ENCODE results near the gene CKS1B.

Gene CKS1B

GRCh38 chr1:154957091-154957657 lies 17.3 kb upstream of the CKS1B start:
- H3K27ac ChIP-seq (ENCODE audit: low read depth, low read length), result peak overlapping the region; percentile 35
- peaks cover 20 to 75% (median 62%) of the 10 kb centered on the region in 5 donors for H3K4me1 ChIP-seq (ENCODE audit: control insufficient read depth in 5 of 5, insufficient read depth in 5 of 5, low read length in 5 of 5)

DNA sequence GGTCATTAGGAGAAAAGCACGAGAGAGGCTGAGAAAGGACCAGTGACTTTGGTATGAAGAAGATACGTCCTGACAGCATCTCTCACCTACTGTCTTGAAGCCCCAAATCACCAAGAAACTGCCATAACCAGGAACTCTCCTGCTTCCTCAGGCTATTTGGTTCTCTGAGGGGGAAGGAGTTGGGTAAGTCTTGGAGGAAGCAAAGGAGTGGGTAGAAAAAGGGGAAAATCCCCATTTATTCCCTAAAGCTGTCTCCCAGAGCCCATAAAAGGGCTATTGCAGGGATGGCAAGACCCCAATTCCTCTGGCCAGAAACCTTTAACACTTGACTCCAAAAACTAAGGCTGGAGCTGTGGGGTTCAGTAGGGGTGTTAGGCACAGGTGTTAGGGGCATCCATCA lies 16.4 kb upstream of the CKS1B start:
- H3K27ac ChIP-seq (ENCODE audit: low read depth, low read length), result peak overlapping the region; percentile 37

More at GRCh38 chr1:154957091-154957657, 17.3 kb upstream of the CKS1B start:
- no peaks in the 10 kb centered on the region for H3K9me3 ChIP-seq (ENCODE audit: control insufficient read depth in 5 of 5, low read length in 5 of 5)
- peak overlapping the region in 2 of 5 donors; percentile 70 to 84 for H3K4me3 ChIP-seq (ENCODE audit: low read depth in 1 of 5, low read length in 5 of 5)
- no peaks in the 10 kb centered on the region for H3K27me3 ChIP-seq (ENCODE audit: control insufficient read depth in 5 of 5, insufficient read depth in 4 of 5, low read length in 5 of 5)
- peaks cover 0 to 21% (median 16%) of the 10 kb centered on the region in 5 donors for H3K36me3 ChIP-seq (ENCODE audit: control insufficient read depth in 5 of 5, insufficient read depth in 5 of 5, low read length in 5 of 5)
- peak overlapping the region in 2 of 5 donors; percentile 73 to 80 for H3K9ac ChIP-seq (ENCODE audit: low read length in 5 of 5)

GRCh38 chr1:154958681-154959425 lies 15.6 kb upstream of the CKS1B start:
- peaks cover 20 to 69% (median 59%) of the 10 kb centered on the region in 5 donors for H3K4me1 ChIP-seq (ENCODE audit: control insufficient read depth in 5 of 5, insufficient read depth in 5 of 5, low read length in 5 of 5)

More for the DNA sequence above, 16.4 kb upstream of the CKS1B start:
- Histone ChIP-seq H3K9ac (ENCODE audit: low read length in 5 of 5) (no peak overlapping the region), H3K27me3 (ENCODE audit: control insufficient read depth in 5 of 5, insufficient read depth in 4 of 5, low read length in 5 of 5) (no peaks in the 10 kb centered on the region), H3K4me1 (ENCODE audit: control insufficient read depth in 5 of 5, insufficient read depth in 5 of 5, low read length in 5 of 5) (peaks cover 20 to 75% (median 64%) of the 10 kb centered on the region in 5 donors), H3K9me3 (ENCODE audit: control insufficient read depth in 5 of 5, low read length in 5 of 5) (no peaks in the 10 kb centered on the region), H3K36me3 (ENCODE audit: control insufficient read depth in 5 of 5, insufficient read depth in 5 of 5, low read length in 5 of 5) (peaks cover 0 to 23% (median 16%) of the 10 kb centered on the region in 5 donors), H3K4me3 (ENCODE audit: low read depth in 1 of 5, low read length in 5 of 5) (no peak overlapping the region)

GRCh38 chr1:154959426-154959780 lies 15.1 kb upstream of the CKS1B start:
- Histone ChIP-seq H3K4me1 (ENCODE audit: control insufficient read depth in 5 of 5, insufficient read depth in 5 of 5, low read length in 5 of 5) (peaks cover 20 to 63% (median 54%) of the 10 kb centered on the region in 5 donors), H3K9ac (ENCODE audit: low read length in 5 of 5) (no peak overlapping the region), H3K36me3 (ENCODE audit: control insufficient read depth in 5 of 5, insufficient read depth in 5 of 5, low read length in 5 of 5) (peaks cover 0 to 35% (median 30%) of the 10 kb centered on the region in 5 donors), H3K27ac (ENCODE audit: low read depth, low read length) (no peak overlapping the region), H3K27me3 (ENCODE audit: control insufficient read depth in 5 of 5, insufficient read depth in 4 of 5, low read length in 5 of 5) (no peaks in the 10 kb centered on the region), H3K4me3 (ENCODE audit: low read depth in 1 of 5, low read length in 5 of 5) (no peak overlapping the region), H3K9me3 (ENCODE audit: control insufficient read depth in 5 of 5, low read length in 5 of 5) (no peaks in the 10 kb centered on the region)

More at GRCh38 chr1:154958681-154959425, 15.6 kb upstream of the CKS1B start:
- peaks cover 0 to 31% (median 24%) of the 10 kb centered on the region in 5 donors for H3K36me3 ChIP-seq (ENCODE audit: control insufficient read depth in 5 of 5, insufficient read depth in 5 of 5, low read length in 5 of 5)
- H3K9me3 ChIP-seq (ENCODE audit: control insufficient read depth in 5 of 5, low read length in 5 of 5), result no peaks in the 10 kb centered on the region
- H3K9ac ChIP-seq (ENCODE audit: low read length in 5 of 5), result no peak overlapping the region
- peak overlapping the region; percentile 37 for H3K27ac ChIP-seq (ENCODE audit: low read depth, low read length)
- H3K4me3 ChIP-seq (ENCODE audit: low read depth in 1 of 5, low read length in 5 of 5), result no peak overlapping the region
- H3K27me3 ChIP-seq (ENCODE audit: control insufficient read depth in 5 of 5, insufficient read depth in 4 of 5, low read length in 5 of 5), result no peaks in the 10 kb centered on the region

DNA sequence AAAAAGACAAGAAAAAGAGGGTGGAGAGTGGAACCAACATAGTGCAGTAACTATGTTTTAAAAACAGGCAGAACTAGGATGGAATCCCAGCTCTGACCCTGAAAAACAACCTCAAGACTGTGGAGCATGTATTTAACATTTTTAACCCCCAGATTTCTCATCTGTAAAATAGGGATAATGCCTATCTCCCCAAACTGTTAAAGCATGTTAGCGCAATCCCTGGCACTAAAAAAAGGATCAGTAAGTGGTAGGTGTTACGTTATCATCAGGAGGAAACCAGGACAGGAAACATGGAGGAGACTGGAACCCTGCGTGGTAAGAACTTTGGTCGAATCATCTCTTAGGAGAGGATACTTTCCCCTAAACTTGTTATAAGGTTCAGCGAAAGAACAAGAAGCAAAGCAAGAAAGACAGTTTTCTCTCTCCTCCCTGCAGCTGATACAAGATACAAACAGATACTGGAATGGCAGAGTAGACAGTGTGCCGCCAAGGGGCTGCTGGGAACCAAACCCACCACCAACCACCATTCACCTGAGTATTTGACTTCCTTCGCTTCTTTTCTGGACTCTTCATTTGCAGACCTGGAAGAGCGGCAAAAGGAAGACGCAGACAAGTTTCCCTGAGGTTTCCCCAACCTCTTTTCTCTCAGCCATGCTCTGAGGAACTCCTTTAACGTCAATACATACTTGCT lies 13.9 kb upstream of the CKS1B start:
- H3K4me1 ChIP-seq (ENCODE audit: control insufficient read depth in 5 of 5, insufficient read depth in 5 of 5, low read length in 5 of 5), result peaks cover 16 to 51% (median 42%) of the 10 kb centered on the region in 5 donors
- peaks cover 0 to 47% (median 40%) of the 10 kb centered on the region in 5 donors for H3K36me3 ChIP-seq (ENCODE audit: control insufficient read depth in 5 of 5, insufficient read depth in 5 of 5, low read length in 5 of 5)
- H3K9me3 ChIP-seq (ENCODE audit: control insufficient read depth in 5 of 5, low read length in 5 of 5), result no peaks in the 10 kb centered on the region
- peak overlapping the region; percentile 80 to 91 (median 85) for H3K4me3 ChIP-seq (ENCODE audit: low read depth in 1 of 5, low read length in 5 of 5)
- no peaks in the 10 kb centered on the region for H3K27me3 ChIP-seq (ENCODE audit: control insufficient read depth in 5 of 5, insufficient read depth in 4 of 5, low read length in 5 of 5)
- H3K9ac ChIP-seq (ENCODE audit: low read length in 5 of 5), result peak overlapping the region; percentile 71 to 89 (median 80)
- peak overlapping the region; percentile 95 for H3K27ac ChIP-seq (ENCODE audit: low read depth, low read length)

- peaks cover 0 to 56% (median 48%) of the 10 kb centered on the region in 5 donors for H3K36me3 ChIP-seq (ENCODE audit: control insufficient read depth in 5 of 5, insufficient read depth in 5 of 5, low read length in 5 of 5)
- no peaks in the 10 kb centered on the region for H3K27me3 ChIP-seq (ENCODE audit: control insufficient read depth in 5 of 5, insufficient read depth in 4 of 5, low read length in 5 of 5)
- peak within 1 kb of the TSS; percentile 95 for H3K27ac ChIP-seq (ENCODE audit: low read depth, low read length)
- H3K9ac ChIP-seq (ENCODE audit: low read length in 5 of 5), result peak within 1 kb of the TSS; percentile 72 to 89 (median 83)
- no peaks in the 10 kb centered on the region for H3K9me3 ChIP-seq (ENCODE audit: control insufficient read depth in 5 of 5, low read length in 5 of 5)
- H3K4me3 ChIP-seq (ENCODE audit: low read depth in 1 of 5, low read length in 5 of 5), result peak within 1 kb of the TSS; percentile 80 to 91 (median 85)
- H3K4me1 ChIP-seq (ENCODE audit: control insufficient read depth in 5 of 5, insufficient read depth in 5 of 5, low read length in 5 of 5), result peaks cover 16 to 43% (median 36%) of the 10 kb centered on the region in 5 donors
Measured at GRCh38 chr1:154961207-154962155, 13.0 kb upstream of the CKS1B start, which contains the start of gene PYGO2. Gene PYGO2, minus strand, starts transcription at chr1:154961782. Its CDS starts 206 bp downstream, at chr1:154961576.

- Histone ChIP-seq H3K27ac (ENCODE audit: low read depth, low read length) (peak overlapping the region; percentile 95), H3K36me3 (ENCODE audit: control insufficient read depth in 5 of 5, insufficient read depth in 5 of 5, low read length in 5 of 5) (peaks cover 0 to 64% (median 56%) of the 10 kb centered on the region in 5 donors), H3K27me3 (ENCODE audit: control insufficient read depth in 5 of 5, insufficient read depth in 4 of 5, low read length in 5 of 5) (no peaks in the 10 kb centered on the region), H3K9me3 (ENCODE audit: control insufficient read depth in 5 of 5, low read length in 5 of 5) (no peaks in the 10 kb centered on the region), H3K9ac (ENCODE audit: low read length in 5 of 5) (peak overlapping the region; percentile 72 to 89 (median 83)), H3K4me3 (ENCODE audit: low read depth in 1 of 5, low read length in 5 of 5) (peak overlapping the region; percentile 45 to 91 (median 85)), H3K4me1 (ENCODE audit: control insufficient read depth in 5 of 5, insufficient read depth in 5 of 5, low read length in 5 of 5) (peaks cover 8 to 41% (median 31%) of the 10 kb centered on the region in 5 donors)
Measured at GRCh38 chr1:154962156-154962749, 12.2 kb upstream of the CKS1B start.

GRCh38 chr1:154962795-154963330 lies 11.6 kb upstream of the CKS1B start:
- peak overlapping the region in 4 of 5 donors; percentile 47 to 89 (median 84) for H3K9ac ChIP-seq (ENCODE audit: low read length in 5 of 5)
- H3K36me3 ChIP-seq (ENCODE audit: control insufficient read depth in 5 of 5, insufficient read depth in 5 of 5, low read length in 5 of 5), result peaks cover 0 to 69% (median 62%) of the 10 kb centered on the region in 5 donors
- H3K4me1 ChIP-seq (ENCODE audit: control insufficient read depth in 5 of 5, insufficient read depth in 5 of 5, low read length in 5 of 5), result peaks cover 9 to 43% (median 29%) of the 10 kb centered on the region in 5 donors
- H3K4me3 ChIP-seq (ENCODE audit: low read depth in 1 of 5, low read length in 5 of 5), result peak overlapping the region in 2 of 5 donors; percentile 80 to 91
- peak overlapping the region; percentile 95 for H3K27ac ChIP-seq (ENCODE audit: low read depth, low read length)
- H3K9me3 ChIP-seq (ENCODE audit: control insufficient read depth in 5 of 5, low read length in 5 of 5), result no peaks in the 10 kb centered on the region
- no peaks in the 10 kb centered on the region for H3K27me3 ChIP-seq (ENCODE audit: control insufficient read depth in 5 of 5, insufficient read depth in 4 of 5, low read length in 5 of 5)
